ENCODE data around the gene DNMT3A. TPM values are rescaled to one million over a fixed set of nuclear protein-coding genes. Genes with fewer than 3 reads are reported as not detected.

The DNMT3A gene
- total and polyA plus RNA-seq, 2 donors (not counting 3 experiments of a cell fraction or from before 2014, with no cell fraction given) = 23.3 to 71.7 TPM

GRCh38 chr2:25309402-25309801 lies 32.3 kb downstream of the DNMT3A start:
- no TSS peak for BruUV-seq (replicated peaks)
- ChIA-PET POLR2A (interaction anchor here (0.9 kb wide), 1 partner anchor 57 kb away, joined by 6 read pairs; no protein-coding TSS in a partner anchor), CTCF (interaction anchor here (0.6 to 2.8 kb wide), 21 partner anchors 8 to 391 kb away, joined by 3 to 22 read pairs (median 4); no protein-coding TSS in a partner anchor)
- no peaks in the 10 kb centered on the region for H3K9me3 ChIP-seq (replicated peaks; ENCODE audit: control insufficient read depth, insufficient read depth, low read length)
- DNase-seq (ENCODE audit: low read depth, low spot score) (peak; percentile 57), FAIRE-seq (peak; percentile 79)
- no peaks in the 10 kb centered on the region for H3K9me1 ChIP-seq (replicated peaks; ENCODE audit: control insufficient read depth, extremely low read depth, insufficient read depth, low read length)
- TF ChIP-seq POLR2A (IDR thresholded peaks at IDR 0.05; ENCODE audit: low read depth, low read length) (no peak), CTCF (IDR thresholded peaks at IDR 0.05; ENCODE audit: extremely low read depth in 1 of 2, insufficient read depth in 1 of 2, low read depth in 1 of 2, low read length in 2 of 2) (peak; percentile 53 to 64)
- H4K20me1 ChIP-seq (replicated peaks; ENCODE audit: control insufficient read depth, extremely low read depth, insufficient read depth, low read length) = no peaks in the 10 kb centered on the region
- H3K9ac ChIP-seq (replicated peaks; ENCODE audit: extremely low read depth, insufficient read depth, low read length) = no peak overlapping the region
- H3K27me3 ChIP-seq (ENCODE audit: control insufficient read depth in 2 of 2, insufficient read depth in 2 of 2, low read length in 2 of 2) = no peaks in the 10 kb centered on the region
- H3K4me1 ChIP-seq (ENCODE audit: control insufficient read depth, extremely low read depth, insufficient read depth, low read length) = no peaks in the 10 kb centered on the region
- no peak overlapping the region for H3K4me2 ChIP-seq (ENCODE audit: insufficient read depth, low read length)
- no peak overlapping the region for H2AFZ ChIP-seq (ENCODE audit: low read depth, low read length)
- no peak overlapping the region for H3K27ac ChIP-seq (ENCODE audit: insufficient read depth, low read depth, low read length)
- no peaks in the 10 kb centered on the region for H3K79me2 ChIP-seq (ENCODE audit: control insufficient read depth, insufficient read depth, low read length)
- intact Hi-C loops (cut with micrococcal nuclease) (loop anchor here (1.0 to 2.0 kb wide), 3 partner anchors 68 to 258 kb away; no protein-coding TSS in a partner anchor), dilution Hi-C loops (cut with MboI; ENCODE audit: extremely low pct_ligation_motif_present, low sequenced_read_pairs) (no loop called here)
- peaks cover 0 to 10% of the 10 kb centered on the region in 2 experiments for H3K36me3 ChIP-seq (ENCODE audit: control insufficient read depth in 2 of 2, extremely low read depth in 1 of 2, insufficient read depth in 2 of 2, low read length in 2 of 2)
- H3K4me3 ChIP-seq (replicated peaks in 1 of 3; ENCODE audit: insufficient read depth in 1 of 3, low read depth in 1 of 3, low read length in 3 of 3) = no peak overlapping the region

GRCh38 chr2:25308599-25308998 lies 33.1 kb downstream of the DNMT3A start:
- Histone ChIP-seq H3K9me3 (replicated peaks; ENCODE audit: control insufficient read depth, insufficient read depth, low read length) (no peaks in the 10 kb centered on the region), H3K27ac (ENCODE audit: insufficient read depth, low read depth, low read length) (no peak overlapping the region), H4K20me1 (replicated peaks; ENCODE audit: control insufficient read depth, extremely low read depth, insufficient read depth, low read length) (no peaks in the 10 kb centered on the region), H3K4me1 (ENCODE audit: control insufficient read depth, extremely low read depth, insufficient read depth, low read length) (no peaks in the 10 kb centered on the region), H3K4me3 (replicated peaks in 1 of 3; ENCODE audit: insufficient read depth in 1 of 3, low read depth in 1 of 3, low read length in 3 of 3) (no peak overlapping the region), H2AFZ (ENCODE audit: low read depth, low read length) (no peak overlapping the region), H3K27me3 (ENCODE audit: control insufficient read depth in 2 of 2, insufficient read depth in 2 of 2, low read length in 2 of 2) (no peaks in the 10 kb centered on the region), H3K36me3 (ENCODE audit: control insufficient read depth in 2 of 2, extremely low read depth in 1 of 2, insufficient read depth in 2 of 2, low read length in 2 of 2) (peaks cover 0 to 10% of the 10 kb centered on the region in 2 experiments), H3K9ac (replicated peaks; ENCODE audit: extremely low read depth, insufficient read depth, low read length) (no peak overlapping the region), H3K4me2 (ENCODE audit: insufficient read depth, low read length) (no peak overlapping the region), H3K9me1 (replicated peaks; ENCODE audit: control insufficient read depth, extremely low read depth, insufficient read depth, low read length) (no peaks in the 10 kb centered on the region), H3K79me2 (ENCODE audit: control insufficient read depth, insufficient read depth, low read length) (no peaks in the 10 kb centered on the region)
- no TSS peak for BruUV-seq (replicated peaks)
- dilution Hi-C loops (cut with MboI; ENCODE audit: extremely low pct_ligation_motif_present, low sequenced_read_pairs) = no loop called here
- FAIRE-seq (no peak), DNase-seq (ENCODE audit: low read depth, low spot score) (no peak)
- POLR2A ChIA-PET = no interaction called here
- intact Hi-C loops (cut with micrococcal nuclease) = loop anchor here (2.0 kb wide), 1 partner anchor 214 kb away; no protein-coding TSS in a partner anchor
- TF ChIP-seq JUN (IDR thresholded peaks at IDR 0.05; ENCODE audit: borderline replicate concordance, insufficient read depth, insufficient read length, low read depth) = no peak
- CTCF ChIA-PET = interaction anchor here (0.9 to 2.8 kb wide), 10 partner anchors 12 to 258 kb away, joined by 3 to 22 read pairs (median 5); no protein-coding TSS in a partner anchor
